HEK293 (cell line): ENCODE results near the gene UQCRFS1.
A peak's percentile ranks its signal among the peaks of the same experiment; 100 is the strongest.
"Not testable (repeated sequence)": the region's sequence is repeated elsewhere in the genome, so short reads cannot be mapped to it uniquely, and the experiment has no call there.

Source experiments
- CTCF ChIA-PET: fragments of 350-600 bp; formaldehyde crosslinking; extraction: SDS; loops from one replicate; lab custom pipeline; 2021; ENCODE audit warnings: antibody characterized with exemption; lab: Yijun Ruan, JAX
- POLR2A ChIA-PET: fragments of 300-600 bp; formaldehyde crosslinking; extraction: SDS; loops from one replicate; lab custom pipeline; 2020; ENCODE audit warnings: antibody characterized with exemption, inconsistent platforms; lab: Yijun Ruan, JAX
- H3K27ac ChIP-seq: fragments of 200-500 bp; sonication (Bioruptor generic); 2 replicates; pipeline ENCODE4 v1.5.1; 2014; ENCODE audit warnings: low read depth, low read length, control low read depth, inconsistent platforms; ENCODE audit errors: extremely low read depth
- H3K36me3 ChIP-seq, 2 experiments: fragments of 200-500 bp in 1 of 2; sonication (Bioruptor generic) in 1 of 2; 1 replicate in 1 of 2; 2 replicates in 1 of 2; pipeline ENCODE4 v1.5.1; 2014 to 2017; ENCODE audit warnings: inconsistent platforms in 2 of 2, low read length in 2 of 2; ENCODE audit not compliant: control insufficient read depth in 2 of 2, insufficient read depth in 1 of 2
- H3K4me1 ChIP-seq: fragments of 200-500 bp; sonication (Bioruptor generic); 2 replicates; pipeline ENCODE4 v1.5.1; 2014; ENCODE audit warnings: mild to moderate bottlenecking, low read length, inconsistent platforms; ENCODE audit not compliant: control insufficient read depth, insufficient read depth
- H3K4me3 ChIP-seq: 2 replicates; pipeline ENCODE4 v1.5.1; 2011; ENCODE audit warnings: low read depth, mild to moderate bottlenecking, control low read depth, low read length, moderate library complexity
- H3K9me3 ChIP-seq: fragments of 200-500 bp; sonication (Bioruptor generic); 2 replicates; pipeline ENCODE4 v1.5.1; 2014; ENCODE audit warnings: low read depth, low read length, inconsistent platforms; ENCODE audit not compliant: control insufficient read depth, insufficient read depth
- FEZF1 ChIP-seq: fragments of 450-650 bp; formaldehyde crosslinking; IDR thresholded peaks from 2 replicates; pipeline ENCODE4 v1.5.1; 2016; ENCODE audit warnings: missing biosample characterization, missing genetic modification characterization
- GLIS1 ChIP-seq: fragments of 450-650 bp; formaldehyde crosslinking; IDR thresholded peaks from 2 replicates; pipeline ENCODE4 v1.5.1; 2016; ENCODE audit warnings: missing biosample characterization, missing genetic modification characterization
- INSM2 ChIP-seq: fragments of 450-650 bp; formaldehyde crosslinking; IDR thresholded peaks from 2 replicates; pipeline ENCODE4 v1.5.1; 2016; ENCODE audit warnings: missing biosample characterization, missing genetic modification characterization
- PATZ1 ChIP-seq: fragments of 450-650 bp; formaldehyde crosslinking; IDR thresholded peaks from 2 replicates; pipeline ENCODE4 v1.5.1; 2016; ENCODE audit warnings: missing biosample characterization, missing genetic modification characterization
- ZBTB1 ChIP-seq: fragments of 450-650 bp; formaldehyde crosslinking; IDR thresholded peaks from 2 replicates; pipeline ENCODE4 v1.5.1; 2016; ENCODE audit warnings: missing biosample characterization, missing genetic modification characterization
- ZNF121 ChIP-seq: fragments of 450-650 bp; formaldehyde crosslinking; IDR thresholded peaks from 2 replicates; pipeline ENCODE4 v1.5.1; 2016; ENCODE audit warnings: missing biosample characterization, missing genetic modification characterization
- ZNF146 ChIP-seq: fragments of 450-650 bp; formaldehyde crosslinking; IDR thresholded peaks from 2 replicates; pipeline ENCODE4 v1.5.1; 2016; ENCODE audit warnings: missing biosample characterization, missing genetic modification characterization
- ZNF211 ChIP-seq: fragments of 450-650 bp; formaldehyde crosslinking; IDR thresholded peaks from 2 replicates; pipeline ENCODE4 v1.5.1; 2016; ENCODE audit warnings: low read depth, missing biosample characterization, missing genetic modification characterization
- ZNF248 ChIP-seq: fragments of 450-650 bp; formaldehyde crosslinking; IDR thresholded peaks from 2 replicates; pipeline ENCODE4 v1.5.1; 2017; ENCODE audit warnings: missing biosample characterization, missing genetic modification characterization
- ZNF266 ChIP-seq: fragments of 450-650 bp; formaldehyde crosslinking; IDR thresholded peaks from 2 replicates; pipeline ENCODE4 v1.5.1; 2016; ENCODE audit warnings: missing biosample characterization, missing genetic modification characterization, low read depth
- ZNF280D ChIP-seq: fragments of 450-650 bp; formaldehyde crosslinking; IDR thresholded peaks from 2 replicates; pipeline ENCODE4 v1.5.1; 2016; ENCODE audit warnings: missing biosample characterization, missing genetic modification characterization
- ZNF664 ChIP-seq: fragments of 450-650 bp; formaldehyde crosslinking; IDR thresholded peaks from 2 replicates; pipeline ENCODE4 v1.5.1; 2016; ENCODE audit warnings: missing biosample characterization, missing genetic modification characterization

The UQCRFS1 gene

GRCh38 chr19:29232315-29232852, 19.4 kb upstream of the UQCRFS1 start:
- Histone ChIP-seq H3K27ac (no peak overlapping the region), H3K36me3 (no peaks in the 10 kb centered on the region), H3K9me3 (peaks cover 13% of the 10 kb centered on the region), H3K4me1 (no peaks in the 10 kb centered on the region), H3K4me3 (no peak overlapping the region)
- TF ChIP-seq ZNF664 (tag by site-specific recombination) (no peak), ZNF248 (tag by site-specific recombination) (no peak), GLIS1 (tag by site-specific recombination) (peak; percentile 58)
- ChIA-PET CTCF (interaction anchor here (1.2 kb wide), 1 partner anchor 17 kb away, joined by 3 read pairs; no protein-coding TSS in a partner anchor), POLR2A (no interaction called here)

GRCh38 chr19:29231306-29231705, 18.4 kb upstream of the UQCRFS1 start:
- not testable (repeated sequence) for H3K27ac ChIP-seq
- POLR2A ChIA-PET = interaction anchor here (0.6 to 0.7 kb wide), 2 partner anchors 723 to 1092 kb away, joined by 4 read pairs; no protein-coding TSS in a partner anchor
- TF ChIP-seq ZNF146 (tag by site-specific recombination) = peak; percentile 87
- peak; percentile 55; the same call in 1 of the 2 replicates for TF ChIP-seq ZNF280D (tag by site-specific recombination)
- TF ChIP-seq, all 188 proteins: peak for 2; not testable (repeated sequence) for 186
- not testable (repeated sequence) for H3K4me3 ChIP-seq, H3K36me3 ChIP-seq, H3K4me1 ChIP-seq, H3K9me3 ChIP-seq
- CTCF ChIA-PET = interaction anchor here (0.6 kb wide), 2 partner anchors 31 to 247 kb away, joined by 3 to 4 read pairs; no protein-coding TSS in a partner anchor

GRCh38 chr19:29217616-29218015, 4.7 kb upstream of the UQCRFS1 start:
- TF ChIP-seq ZNF280D (tag by site-specific recombination) (no peak), INSM2 (tag by site-specific recombination) (no peak), ZNF266 (tag by site-specific recombination) (no peak)
- no peak overlapping the region for H3K4me3 ChIP-seq
- no peaks in the 10 kb centered on the region; a peak in 1 of 3 replicates for H3K36me3 ChIP-seq
- H3K9me3 ChIP-seq = no peaks in the 10 kb centered on the region
- ChIA-PET CTCF (interaction anchor here (0.7 to 1.2 kb wide), 2 partner anchors 17 to 46 kb away, joined by 3 to 6 read pairs; no protein-coding TSS in a partner anchor), POLR2A (no interaction called here)
- no peak overlapping the region for H3K27ac ChIP-seq
- H3K4me1 ChIP-seq = peaks cover 7% of the 10 kb centered on the region

GRCh38 chr19:29216021-29216420, 3.1 kb upstream of the UQCRFS1 start:
- Histone ChIP-seq H3K4me3 (no peak overlapping the region), H3K27ac (no peak overlapping the region), H3K36me3 (peaks cover 6 to 9% of the 10 kb centered on the region in 2 experiments), H3K9me3 (no peaks in the 10 kb centered on the region; the same call in 1 of the 2 replicates), H3K4me1 (peaks cover 8% of the 10 kb centered on the region)
- ChIA-PET CTCF (interaction anchor here (0.5 to 0.8 kb wide), 4 partner anchors 40 to 583 kb away, joined by 3 read pairs; no protein-coding TSS in a partner anchor), POLR2A (no interaction called here)
- TF ChIP-seq ZBTB1 (tag by site-specific recombination) = no peak
- TF ChIP-seq PATZ1 (tag by site-specific recombination) = no peak
- no peak for TF ChIP-seq ZNF121 (tag by site-specific recombination)
- no peak for TF ChIP-seq ZNF211 (tag by site-specific recombination)
- no peak for TF ChIP-seq FEZF1 (tag by site-specific recombination)
